Measurements from ENCODE around the gene TUBA4B. TPM values are rescaled to one million over a fixed set of nuclear protein-coding genes. Genes with fewer than 3 reads are reported as not detected.
A peak's percentile ranks its signal among the peaks of the same experiment; 100 is the strongest.

Gene TUBA4B
- polyA plus RNA-seq, 3 donors, result not detected

DNA sequence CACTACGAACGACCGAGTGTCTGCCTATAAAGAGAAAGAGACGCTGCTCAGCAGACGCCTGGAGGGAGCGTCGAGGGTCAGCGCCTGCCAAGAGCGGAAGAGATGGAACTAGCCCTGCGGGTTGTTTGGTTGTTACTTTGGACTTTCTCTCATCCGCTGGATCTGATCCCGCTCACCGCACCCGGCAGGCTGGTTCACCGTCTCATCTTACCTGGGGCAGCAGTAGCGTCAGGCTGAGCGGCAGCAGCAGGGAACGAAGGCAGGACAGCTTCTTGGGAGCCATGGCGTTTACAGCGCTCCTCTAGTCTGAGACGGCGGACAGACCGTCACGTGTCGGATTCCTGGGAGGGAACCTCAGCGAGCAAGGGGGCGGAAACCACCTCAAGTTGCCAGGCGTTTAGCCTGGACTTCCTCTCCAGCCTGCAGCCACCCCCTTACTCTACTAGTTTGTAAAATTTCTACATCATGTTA, 9.7 kb upstream of the TUBA4B start:
- H3K79me2 ChIP-seq (ENCODE audit: insufficient read depth, low read length), result peaks cover 30% of the 10 kb centered on the region
- H3K9ac ChIP-seq (ENCODE audit: insufficient read depth, low read length, poor library complexity, severe bottlenecking), result no peak overlapping the region
- peaks cover 48 to 50% of the 10 kb centered on the region in 2 donors for H3K4me1 ChIP-seq (ENCODE audit: control insufficient read depth in 1 of 2, insufficient read depth in 2 of 2, low read length in 2 of 2)
- H3K36me3 Mint-ChIP-seq, result peaks cover 23 to 31% of the 10 kb centered on the region in 2 donors
- peaks cover 0 to 1% (median 1%) of the 10 kb centered on the region in 3 donors for H3K27me3 Mint-ChIP-seq (ENCODE audit: low read depth in 3 of 3)
- peak overlapping the region; percentile 29 to 41 for H3K27ac ChIP-seq (ENCODE audit: low read depth in 1 of 2, low read length in 2 of 2)
- TF ChIP-seq, protein P1, sequence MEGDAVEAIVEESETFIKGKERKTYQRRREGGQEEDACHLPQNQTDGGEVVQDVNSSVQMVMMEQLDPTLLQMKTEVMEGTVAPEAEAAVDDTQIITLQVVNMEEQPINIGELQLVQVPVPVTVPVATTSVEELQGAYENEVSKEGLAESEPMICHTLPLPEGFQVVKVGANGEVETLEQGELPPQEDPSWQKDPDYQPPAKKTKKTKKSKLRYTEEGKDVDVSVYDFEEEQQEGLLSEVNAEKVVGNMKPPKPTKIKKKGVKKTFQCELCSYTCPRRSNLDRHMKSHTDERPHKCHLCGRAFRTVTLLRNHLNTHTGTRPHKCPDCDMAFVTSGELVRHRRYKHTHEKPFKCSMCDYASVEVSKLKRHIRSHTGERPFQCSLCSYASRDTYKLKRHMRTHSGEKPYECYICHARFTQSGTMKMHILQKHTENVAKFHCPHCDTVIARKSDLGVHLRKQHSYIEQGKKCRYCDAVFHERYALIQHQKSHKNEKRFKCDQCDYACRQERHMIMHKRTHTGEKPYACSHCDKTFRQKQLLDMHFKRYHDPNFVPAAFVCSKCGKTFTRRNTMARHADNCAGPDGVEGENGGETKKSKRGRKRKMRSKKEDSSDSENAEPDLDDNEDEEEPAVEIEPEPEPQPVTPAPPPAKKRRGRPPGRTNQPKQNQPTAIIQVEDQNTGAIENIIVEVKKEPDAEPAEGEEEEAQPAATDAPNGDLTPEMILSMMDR (IDR thresholded peaks at IDR 0.05), result no peak
- H2AFZ ChIP-seq (ENCODE audit: insufficient read depth, low read depth, low read length, poor library complexity, severe bottlenecking), result peak overlapping the region; percentile 52
- no peaks in the 10 kb centered on the region for H3K27me3 ChIP-seq (ENCODE audit: control insufficient read depth in 2 of 2, insufficient read depth in 2 of 2, low read length in 2 of 2)
- no peaks in the 10 kb centered on the region for H3K9me3 ChIP-seq (replicated peaks in 1 of 2; ENCODE audit: control insufficient read depth in 1 of 2, insufficient read depth in 1 of 2, low read length in 2 of 2)
- peak overlapping the region in 2 of 3 experiments; percentile 34 to 59 for H3K4me3 ChIP-seq (replicated peaks in 1 of 3; ENCODE audit: low read depth in 2 of 3, low read length in 3 of 3)
- H4K20me1 ChIP-seq (ENCODE audit: insufficient read depth, low read length), result no peaks in the 10 kb centered on the region
- H3K4me3 Mint-ChIP-seq, result peak overlapping the region; percentile 79 to 89
- peaks cover 7 to 29% of the 10 kb centered on the region in 2 donors for H3K36me3 ChIP-seq (replicated peaks in 1 of 2; ENCODE audit: control insufficient read depth in 1 of 2, insufficient read depth in 2 of 2, low read length in 2 of 2)
- peaks cover 47% of the 10 kb centered on the region for H3K4me1 Mint-ChIP-seq
- peak overlapping the region; percentile 55 for H3K4me2 ChIP-seq (replicated peaks; ENCODE audit: extremely low read depth, low read length, poor library complexity, severe bottlenecking)
- intact Hi-C loops (cut with micrococcal nuclease), result no loop called here
- H3K9me3 Mint-ChIP-seq, result no peaks in the 10 kb centered on the region
- DNase-seq, result peak; percentile 64 to 79 (median 77)
- WGBS (ENCODE audit: insufficient coverage), result 59% methylated on average over 20 of the region's 28 CpGs
- peak overlapping the region; percentile 72 to 95 (median 87) for H3K27ac Mint-ChIP-seq

DNA sequence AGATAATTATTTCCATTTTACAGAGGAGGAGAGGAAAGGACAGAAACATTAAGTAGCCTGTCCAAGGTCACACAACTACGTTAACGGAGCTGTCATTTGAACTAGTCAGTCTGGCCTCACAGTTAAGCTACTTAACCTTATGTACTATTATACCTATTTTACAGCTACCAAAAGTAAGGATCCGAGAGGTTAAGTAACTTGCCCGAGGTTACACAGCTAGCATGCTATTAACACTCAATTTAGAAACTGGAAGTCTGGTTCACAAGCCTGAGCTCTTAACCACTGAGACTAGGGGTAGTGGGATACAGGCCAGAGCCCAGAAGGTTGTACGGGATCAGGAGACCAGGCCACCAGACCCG, 8.3 kb upstream of the TUBA4B start:
- H3K4me1 ChIP-seq (ENCODE audit: control insufficient read depth in 1 of 2, insufficient read depth in 2 of 2, low read length in 2 of 2), result peaks cover 63 to 65% of the 10 kb centered on the region in 2 donors
- peak overlapping the region; percentile 83 for H3K4me2 ChIP-seq (replicated peaks; ENCODE audit: extremely low read depth, low read length, poor library complexity, severe bottlenecking)
- H3K79me2 ChIP-seq (ENCODE audit: insufficient read depth, low read length), result peaks cover 45% of the 10 kb centered on the region
- H3K36me3 ChIP-seq (replicated peaks in 1 of 2; ENCODE audit: control insufficient read depth in 1 of 2, insufficient read depth in 2 of 2, low read length in 2 of 2), result peaks cover 5 to 23% of the 10 kb centered on the region in 2 donors
- peak overlapping the region; percentile 87 for H2AFZ ChIP-seq (ENCODE audit: insufficient read depth, low read depth, low read length, poor library complexity, severe bottlenecking)
- peak overlapping the region; percentile 79 for H3K9ac ChIP-seq (ENCODE audit: insufficient read depth, low read length, poor library complexity, severe bottlenecking)
- H3K27me3 ChIP-seq (ENCODE audit: control insufficient read depth in 2 of 2, insufficient read depth in 2 of 2, low read length in 2 of 2), result no peaks in the 10 kb centered on the region
- no peaks in the 10 kb centered on the region for H3K9me3 Mint-ChIP-seq
- peaks cover 62% of the 10 kb centered on the region for H3K4me1 Mint-ChIP-seq
- H3K4me3 Mint-ChIP-seq, result peak overlapping the region; percentile 83 to 90
- H3K36me3 Mint-ChIP-seq, result peaks cover 20 to 34% of the 10 kb centered on the region in 2 donors
- H3K27ac Mint-ChIP-seq, result peak overlapping the region; percentile 74 to 97 (median 94)
- DNase-seq, result no peak
- peak overlapping the region; percentile 72 to 89 for H3K27ac ChIP-seq (ENCODE audit: low read depth in 1 of 2, low read length in 2 of 2)
- peak overlapping the region; percentile 57 to 83 (median 66) for H3K4me3 ChIP-seq (replicated peaks in 1 of 3; ENCODE audit: low read depth in 2 of 3, low read length in 3 of 3)
- TF ChIP-seq, protein P1 (IDR thresholded peaks at IDR 0.05), result no peak
- peaks cover under 1% of the 10 kb centered on the region for H4K20me1 ChIP-seq (ENCODE audit: insufficient read depth, low read length)
- no peaks in the 10 kb centered on the region for H3K9me3 ChIP-seq (replicated peaks in 1 of 2; ENCODE audit: control insufficient read depth in 1 of 2, insufficient read depth in 1 of 2, low read length in 2 of 2)
- no CpG with 5 or more reads among the region's 6 CpGs for WGBS (ENCODE audit: insufficient coverage)
- peaks cover 0 to 1% (median 1%) of the 10 kb centered on the region in 3 donors for H3K27me3 Mint-ChIP-seq (ENCODE audit: low read depth in 3 of 3)
- intact Hi-C loops (cut with micrococcal nuclease), result loop anchor here in 1 of 2 donors (1.0 kb wide), 1 partner anchor 66 kb away; the partner anchor contains the start of gene RETREG2
